Body of pancreas (tissue), 4 donors: ENCODE data around the gene FHL1.

Experiments used
- CTCF ChIP-seq, 7 experiments: fragments of 450-650 bp in 4 of 7; fragments of 200-600 bp in 3 of 7; sonication (generic) in 3 of 7; IDR thresholded peaks; one replicate each; pipeline ENCODE4 v1.5.1; 2016 to 2019; ENCODE audit warnings: antibody characterized with exemption in 7 of 7
- POLR2A ChIP-seq, 3 donors: fragments of 450-650 bp; IDR thresholded peaks; one replicate each; pipeline ENCODE4 v1.6.1; 2016; ENCODE audit warnings: antibody characterized with exemption in 3 of 3, mild to moderate bottlenecking in 2 of 3

DNA sequence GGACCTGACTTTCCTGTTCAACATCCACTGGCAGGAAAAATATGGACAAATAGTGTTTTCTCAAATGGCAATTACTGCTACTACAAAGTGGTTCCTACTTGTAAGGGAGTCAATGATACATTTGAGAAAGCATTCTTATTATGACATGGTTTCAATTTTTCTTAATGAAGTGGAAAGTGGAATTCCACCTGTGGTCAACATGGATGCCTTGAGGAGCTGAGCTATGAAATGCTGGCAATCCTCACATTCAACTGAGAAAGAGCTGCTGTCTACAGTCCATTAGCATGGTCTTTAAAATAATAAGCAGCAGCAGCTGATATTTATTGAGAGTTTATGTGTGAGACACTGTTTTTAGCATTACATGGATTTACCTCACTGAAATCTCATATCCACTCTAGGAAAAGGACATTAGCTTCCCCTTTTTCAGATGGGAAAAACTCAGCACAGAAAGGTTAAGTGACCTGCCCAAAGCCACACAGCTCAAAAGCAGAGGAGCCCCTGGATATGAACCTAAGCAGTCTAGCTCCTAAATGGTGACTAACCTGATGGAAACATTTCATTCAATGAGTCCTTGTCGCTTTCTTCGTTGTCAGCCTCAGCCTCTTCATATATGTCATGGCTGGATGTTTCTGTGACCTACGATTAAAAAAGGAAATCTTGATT, 74.6 kb downstream of the FHL1 start:
- no peak for TF ChIP-seq CTCF (IDR thresholded peaks at IDR 0.05)
- no peak for TF ChIP-seq POLR2A (IDR thresholded peaks at IDR 0.05)
